Suprapubic skin (tissue), 4 donors: ENCODE measurements around the gene ACAP3. TPM values are rescaled to one million over a fixed set of nuclear protein-coding genes. Genes with fewer than 3 reads are reported as not detected.

Experiments
- DNase-seq, 2 donors: peaks; one replicate each; pipeline ENCODE4 v3.0.0-alpha.2; 2019; ENCODE audit warnings: low spot score in 2 of 2
- H3K27ac ChIP-seq: fragments of 200-600 bp; sonication (generic); one replicate; pipeline ENCODE4 v1.5.1; 2019
- H3K27me3 ChIP-seq: fragments of 200-600 bp; sonication (generic); one replicate; pipeline ENCODE4 v1.5.1; 2019
- H3K36me3 ChIP-seq: fragments of 200-600 bp; sonication (generic); one replicate; pipeline ENCODE4 v1.5.1; 2019
- H3K4me1 ChIP-seq: fragments of 200-600 bp; sonication (generic); one replicate; pipeline ENCODE4 v1.5.1; 2019
- H3K4me3 ChIP-seq: fragments of 200-600 bp; sonication (generic); one replicate; pipeline ENCODE4 v1.5.1; 2019; ENCODE audit warnings: mild to moderate bottlenecking
- H3K9me3 ChIP-seq: fragments of 200-600 bp; sonication (generic); one replicate; pipeline ENCODE4 v1.5.1; 2019
- EP300 ChIP-seq: sonication (generic); formaldehyde crosslinking; IDR thresholded peaks from one replicate; pipeline ENCODE4 v1.6.1; 2017; ENCODE audit warnings: antibody characterized with exemption
- POLR2A ChIP-seq, 2 donors: fragments of 450-650 bp; IDR thresholded peaks; one replicate each; pipeline ENCODE4 v1.6.1; 2017; ENCODE audit warnings: antibody characterized with exemption in 2 of 2, mild to moderate bottlenecking in 2 of 2, moderate library complexity in 2 of 2
- POLR2AphosphoS5 ChIP-seq, 3 donors: sonication (generic); formaldehyde crosslinking; IDR thresholded peaks; one replicate each; pipeline ENCODE4 v1.6.1; 2017; ENCODE audit warnings: antibody characterized with exemption in 3 of 3
- WGBS: methylation state at CpG from one replicate; pipeline ENCODE4 v1.1.5; 2018; 5-methylcytosine and 5-hydroxymethylcytosine counted together
- total RNA-seq, 4 donors: library from RNA; depleted of rRNA; stranded (reverse); fragments of >200 nt; gene quantifications; one replicate each; pipeline ENCODE4 v1.1.0, GENCODE V29; 2016
- TF ChIP-seq, protein P1 (sequence below), 2 donors: fragments of 200-600 bp in 1 of 2; fragments of 450-650 bp in 1 of 2; sonication (generic) in 1 of 2; IDR thresholded peaks; one replicate each; pipeline ENCODE4 v1.5.1; 2016 to 2019; ENCODE audit warnings: antibody characterized with exemption in 2 of 2, mild to moderate bottlenecking in 1 of 2, moderate library complexity in 1 of 2

Gene ACAP3
- total RNA-seq, 4 donors from 2014 or later: 112 to 309 (median 148) TPM

GRCh38 chr1:1291023-1291528 lies 16.7 kb downstream of the ACAP3 start:
- peaks cover 21% of the 10 kb centered on the region for H3K4me1 ChIP-seq
- no peaks in the 10 kb centered on the region for H3K9me3 ChIP-seq
- TF ChIP-seq EP300 (no peak), POLR2A (IDR thresholded peaks at IDR 0.05) (no peak), POLR2AphosphoS5 (IDR thresholded peaks at IDR 0.05) (no peak)
- TF ChIP-seq, protein P1, sequence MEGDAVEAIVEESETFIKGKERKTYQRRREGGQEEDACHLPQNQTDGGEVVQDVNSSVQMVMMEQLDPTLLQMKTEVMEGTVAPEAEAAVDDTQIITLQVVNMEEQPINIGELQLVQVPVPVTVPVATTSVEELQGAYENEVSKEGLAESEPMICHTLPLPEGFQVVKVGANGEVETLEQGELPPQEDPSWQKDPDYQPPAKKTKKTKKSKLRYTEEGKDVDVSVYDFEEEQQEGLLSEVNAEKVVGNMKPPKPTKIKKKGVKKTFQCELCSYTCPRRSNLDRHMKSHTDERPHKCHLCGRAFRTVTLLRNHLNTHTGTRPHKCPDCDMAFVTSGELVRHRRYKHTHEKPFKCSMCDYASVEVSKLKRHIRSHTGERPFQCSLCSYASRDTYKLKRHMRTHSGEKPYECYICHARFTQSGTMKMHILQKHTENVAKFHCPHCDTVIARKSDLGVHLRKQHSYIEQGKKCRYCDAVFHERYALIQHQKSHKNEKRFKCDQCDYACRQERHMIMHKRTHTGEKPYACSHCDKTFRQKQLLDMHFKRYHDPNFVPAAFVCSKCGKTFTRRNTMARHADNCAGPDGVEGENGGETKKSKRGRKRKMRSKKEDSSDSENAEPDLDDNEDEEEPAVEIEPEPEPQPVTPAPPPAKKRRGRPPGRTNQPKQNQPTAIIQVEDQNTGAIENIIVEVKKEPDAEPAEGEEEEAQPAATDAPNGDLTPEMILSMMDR (IDR thresholded peaks at IDR 0.05): no peak
- H3K27ac ChIP-seq: no peak overlapping the region
- DNase-seq: no peak
- WGBS: 13% methylated on average over 7 of the region's 28 CpGs
- H3K36me3 ChIP-seq: peaks cover 24% of the 10 kb centered on the region
- peaks cover 16% of the 10 kb centered on the region for H3K27me3 ChIP-seq
- H3K4me3 ChIP-seq: no peak overlapping the region

GRCh38 chr1:1290238-1290731 lies 17.4 kb downstream of the ACAP3 start:
- Histone ChIP-seq H3K4me1 (peaks cover 21% of the 10 kb centered on the region), H3K36me3 (peaks cover 16% of the 10 kb centered on the region), H3K9me3 (no peaks in the 10 kb centered on the region), H3K27ac (no peak overlapping the region), H3K27me3 (peaks cover 24% of the 10 kb centered on the region), H3K4me3 (no peak overlapping the region)
- no peak for DNase-seq
- 23% methylated on average over 7 of the region's 15 CpGs for WGBS
- TF ChIP-seq, protein P1 (IDR thresholded peaks at IDR 0.05): peak; percentile 32 to 73
- TF ChIP-seq POLR2A (IDR thresholded peaks at IDR 0.05): no peak
- no peak for TF ChIP-seq POLR2AphosphoS5 (IDR thresholded peaks at IDR 0.05)
- TF ChIP-seq EP300: no peak

- Histone ChIP-seq H3K9me3 (no peaks in the 10 kb centered on the region), H3K4me3 (no peak overlapping the region), H3K27ac (no peak overlapping the region), H3K27me3 (peaks cover 33% of the 10 kb centered on the region), H3K36me3 (no peaks in the 10 kb centered on the region), H3K4me1 (peaks cover 23% of the 10 kb centered on the region)
- DNase-seq: no peak
- TF ChIP-seq, protein P1 (IDR thresholded peaks at IDR 0.05): no peak
- no peak for TF ChIP-seq POLR2AphosphoS5 (IDR thresholded peaks at IDR 0.05)
- no peak for TF ChIP-seq POLR2A (IDR thresholded peaks at IDR 0.05)
- no peak for TF ChIP-seq EP300
- 74% methylated on average over 7 of the region's 46 CpGs for WGBS
These were observed 20.2 kb downstream of the ACAP3 start for GRCh38 chr1:1287288-1288110.

DNA sequence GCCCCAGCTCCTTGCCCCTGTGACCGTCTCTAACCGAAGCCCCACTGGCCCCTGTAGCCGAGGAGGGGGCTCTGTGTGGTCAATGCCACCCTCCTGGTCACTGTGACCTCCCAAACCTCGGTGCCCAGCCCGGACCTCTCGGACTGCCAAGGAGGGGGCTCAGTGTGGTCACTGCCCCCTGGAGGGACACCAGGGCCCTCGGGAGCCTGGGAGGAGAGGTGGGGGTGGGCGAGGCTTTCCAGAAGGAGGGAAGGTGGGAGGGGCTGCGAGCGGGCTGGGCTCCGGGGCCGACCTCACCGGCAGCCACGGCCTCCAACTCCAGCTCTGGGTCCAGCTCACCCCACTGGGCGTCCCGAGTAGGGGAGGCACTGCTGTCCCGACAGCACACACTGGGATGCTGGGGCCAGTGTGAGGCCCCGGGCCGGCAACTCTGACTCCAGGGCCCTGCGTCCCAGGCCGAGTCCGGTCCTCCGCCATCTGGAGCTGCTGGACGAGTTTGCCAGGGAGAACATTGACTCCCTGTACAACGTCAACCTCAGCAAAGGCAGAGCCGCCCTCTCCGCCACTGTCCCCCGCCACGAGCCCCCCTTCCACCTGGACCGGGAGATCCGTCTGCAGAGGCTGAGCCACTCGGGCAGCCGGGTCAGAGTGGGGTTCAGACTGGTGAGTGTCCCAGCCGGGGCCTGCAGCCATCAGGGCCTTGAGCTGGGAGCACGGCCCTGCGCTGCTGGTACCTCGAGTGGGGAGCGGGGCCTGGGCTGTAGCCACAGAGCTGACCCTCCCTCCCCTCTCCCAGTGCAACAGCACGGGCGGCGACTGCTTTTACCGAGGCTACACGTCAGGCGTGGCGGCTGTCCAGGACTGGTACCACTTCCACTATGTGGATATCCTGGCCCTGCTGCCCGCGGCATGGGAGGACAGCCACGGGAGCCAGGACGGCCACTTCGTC lies 21.1 kb downstream of the ACAP3 start:
- Histone ChIP-seq H3K4me3 (no peak overlapping the region), H3K36me3 (no peaks in the 10 kb centered on the region), H3K27ac (no peak overlapping the region), H3K27me3 (peaks cover 33% of the 10 kb centered on the region), H3K9me3 (no peaks in the 10 kb centered on the region), H3K4me1 (peaks cover 24% of the 10 kb centered on the region)
- TF ChIP-seq, protein P1 (IDR thresholded peaks at IDR 0.05): no peak
- WGBS: no CpG with 5 or more reads among the region's 50 CpGs
- no peak for DNase-seq
